ENCODE results near the gene AACS.
A peak's percentile ranks its signal among the peaks of the same experiment; 100 is the strongest.
"Not testable (repeated sequence)": the region's sequence is repeated elsewhere in the genome, so short reads cannot be mapped to it uniquely, and the experiment has no call there.

AACS gene

GRCh38 chr12:125065021-125065918, at the start of gene AACS:
AACS (plus strand) TSS chr12:125065435; CDS start chr12:125065585, 150 bp downstream.
- DNase-seq = peak; percentile 55

DNA sequence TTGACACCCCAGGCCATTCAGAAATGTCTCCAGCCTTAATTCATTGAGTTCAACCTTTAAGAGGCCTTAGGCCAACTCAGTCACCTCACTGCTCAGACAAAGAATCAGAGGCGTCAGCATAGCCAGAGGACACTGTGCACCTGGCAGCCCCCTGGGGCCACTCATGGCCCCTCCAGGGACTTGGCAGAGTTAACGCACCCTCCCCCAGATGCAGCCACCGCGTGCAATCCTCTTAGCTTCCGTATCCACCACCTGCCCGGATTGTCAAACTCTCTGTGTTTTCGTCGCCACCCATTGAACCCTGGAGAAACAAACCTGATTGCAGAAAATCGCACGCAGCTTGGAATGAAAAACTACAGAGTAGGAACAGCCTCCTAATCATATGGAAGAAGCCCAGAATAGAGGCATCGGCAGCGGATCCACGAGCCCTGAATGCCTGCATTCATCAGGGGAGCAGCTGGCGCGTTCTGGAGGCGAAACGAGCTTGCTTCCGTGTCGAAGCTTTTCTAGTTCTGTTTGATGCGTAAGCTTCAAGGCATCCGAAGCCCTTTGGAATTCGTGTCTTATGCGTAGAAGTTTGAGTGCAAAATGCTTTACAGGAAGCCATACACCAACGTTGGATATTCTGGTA, 49.4 kb upstream of the AACS start:
- no peak for DNase-seq

DNA sequence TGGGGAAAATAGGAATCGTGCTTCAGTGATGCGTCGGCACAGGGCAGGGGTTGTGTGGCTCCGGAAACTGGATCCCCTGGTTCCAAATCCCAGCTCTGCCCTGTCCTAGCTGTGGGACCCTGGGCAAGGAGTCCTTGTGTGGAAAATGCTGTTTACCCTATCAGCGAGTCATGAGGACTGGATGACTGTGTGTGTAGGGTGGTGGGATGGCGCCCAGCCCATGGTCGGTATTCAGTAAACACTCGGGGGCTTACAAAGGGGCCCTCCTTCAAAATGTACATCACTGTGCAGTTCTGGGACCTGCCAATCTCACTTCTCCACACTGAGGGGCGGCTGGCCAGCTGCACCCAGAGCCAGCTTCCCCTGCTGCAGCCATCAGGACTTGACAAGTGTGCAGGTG, 47.4 kb upstream of the AACS start:
- DNase-seq = no peak

- no peak for DNase-seq
Measured at GRCh38 chr12:125018356-125018755, 46.9 kb upstream of the AACS start.

DNA sequence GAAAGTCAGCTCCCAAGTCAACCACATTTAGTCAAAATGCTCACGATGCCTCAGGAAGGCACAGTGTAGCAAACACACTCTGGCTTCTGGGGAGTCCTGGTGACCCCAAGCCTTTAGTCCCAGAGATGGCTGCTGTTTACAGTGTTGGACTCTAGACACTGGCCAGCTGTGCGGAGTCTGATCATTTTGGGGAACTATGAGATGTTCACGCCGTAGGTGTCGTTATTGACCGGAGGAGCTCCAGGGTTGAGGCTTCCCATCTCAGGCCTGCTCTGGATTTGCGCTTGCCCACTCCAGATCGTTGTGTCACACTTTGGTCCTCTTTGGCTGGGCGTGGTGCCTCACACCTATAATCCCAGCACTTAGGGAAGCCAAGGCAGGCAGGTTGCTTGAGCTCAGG, 44.1 kb upstream of the AACS start:
- DNase-seq = no peak

- no peak for DNase-seq
Measured at GRCh38 chr12:125021771-125022170, 43.5 kb upstream of the AACS start.

DNA sequence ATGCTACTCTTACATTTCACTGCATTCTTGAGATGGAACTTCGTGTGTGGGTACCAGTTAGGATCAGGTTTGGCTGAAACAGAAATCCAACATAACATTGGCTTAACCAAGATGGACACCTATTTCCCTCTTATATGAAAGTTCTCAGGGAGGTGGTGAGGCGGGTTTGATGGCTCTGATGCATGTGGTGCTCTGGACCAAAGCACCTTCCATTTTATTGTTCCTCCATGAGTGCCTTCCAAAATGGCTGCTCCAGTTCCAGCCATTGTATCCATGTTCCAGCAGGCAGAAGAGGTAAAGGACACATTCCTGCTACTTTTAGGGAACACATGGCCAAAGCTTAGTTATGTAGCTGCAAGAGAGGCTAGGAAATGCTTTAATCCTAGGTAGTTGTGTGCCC, 42.2 kb upstream of the AACS start:
- DNase-seq = no peak

DNA sequence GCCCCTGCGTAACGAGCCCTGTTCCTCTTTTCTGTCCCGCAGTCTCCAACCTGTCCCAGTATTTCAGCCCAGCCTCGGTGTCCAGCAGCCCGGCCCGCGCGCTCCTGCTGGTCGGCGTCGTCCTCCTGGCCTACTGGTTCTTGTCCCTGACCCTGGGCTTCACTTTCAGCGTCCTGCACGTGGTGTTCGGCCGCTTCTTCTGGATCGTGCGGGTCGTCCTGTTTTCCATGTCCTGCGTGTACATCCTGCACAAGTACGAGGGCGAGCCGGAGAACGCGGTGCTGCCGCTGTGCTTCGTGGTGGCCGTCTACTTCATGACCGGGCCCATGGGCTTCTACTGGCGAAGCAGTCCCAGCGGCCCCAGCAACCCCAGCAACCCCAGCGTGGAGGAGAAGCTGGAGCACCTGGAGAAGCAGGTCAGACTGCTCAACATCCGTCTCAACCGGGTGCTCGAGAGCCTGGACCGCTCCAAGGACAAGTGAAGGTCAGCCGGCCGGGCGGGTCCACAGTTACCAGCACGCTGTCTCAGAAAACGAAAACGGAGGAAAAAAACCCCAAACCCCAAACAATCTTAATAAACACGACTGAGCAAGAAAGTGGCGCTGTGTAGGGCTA, 40.2 kb upstream of the AACS start:
- no peak for DNase-seq

GRCh38 chr12:125025606-125026235, 39.5 kb upstream of the AACS start:
- no peak for DNase-seq

DNA sequence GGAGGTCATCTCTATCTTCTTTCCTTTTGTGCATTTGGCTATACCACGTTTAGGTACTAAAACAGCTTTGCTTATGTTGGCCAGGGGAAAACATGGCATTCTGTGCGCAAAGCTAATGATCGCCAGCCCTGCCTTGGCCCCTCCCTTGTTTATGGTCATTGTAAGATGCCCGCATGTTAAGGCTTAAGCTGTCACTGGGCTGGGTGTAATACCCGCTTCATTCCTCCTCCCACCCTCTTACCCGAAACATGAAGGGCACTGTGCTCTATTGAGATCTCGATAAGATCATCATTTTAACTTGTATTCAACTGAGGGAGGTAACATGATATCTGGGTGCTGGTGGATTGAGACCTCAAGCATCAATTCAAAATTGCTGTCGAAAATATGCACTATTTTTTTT, 37.1 kb upstream of the AACS start:
- DNase-seq = no peak

DNA sequence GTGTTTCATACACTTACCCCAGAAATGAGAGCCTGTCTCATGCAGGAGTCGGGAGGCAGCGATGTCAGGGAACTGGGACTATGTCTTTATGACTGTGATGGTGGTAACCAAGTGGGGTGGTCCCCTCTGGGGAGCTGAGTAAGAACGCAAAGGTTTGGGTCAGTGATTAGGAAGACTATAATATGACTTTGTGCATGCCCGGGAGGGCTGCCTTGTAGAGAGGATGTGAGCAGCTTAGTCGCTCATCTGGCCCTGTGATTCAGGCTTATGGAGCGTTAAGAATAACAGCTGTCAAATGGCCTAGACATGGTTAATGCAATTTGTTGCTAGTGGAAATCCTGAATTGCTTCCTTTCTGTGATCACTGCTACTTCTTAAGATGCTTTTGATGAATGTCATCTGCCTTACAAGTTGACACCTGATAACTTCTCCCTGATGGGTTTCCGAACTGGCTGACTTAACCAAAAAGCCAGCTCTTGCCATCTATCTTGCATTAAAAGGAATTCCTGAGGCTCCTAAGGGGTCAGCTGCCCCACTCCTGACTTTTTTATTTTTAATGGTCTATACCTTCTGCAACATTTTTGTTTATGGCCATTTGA, 35.4 kb upstream of the AACS start:
- no peak for DNase-seq

DNA sequence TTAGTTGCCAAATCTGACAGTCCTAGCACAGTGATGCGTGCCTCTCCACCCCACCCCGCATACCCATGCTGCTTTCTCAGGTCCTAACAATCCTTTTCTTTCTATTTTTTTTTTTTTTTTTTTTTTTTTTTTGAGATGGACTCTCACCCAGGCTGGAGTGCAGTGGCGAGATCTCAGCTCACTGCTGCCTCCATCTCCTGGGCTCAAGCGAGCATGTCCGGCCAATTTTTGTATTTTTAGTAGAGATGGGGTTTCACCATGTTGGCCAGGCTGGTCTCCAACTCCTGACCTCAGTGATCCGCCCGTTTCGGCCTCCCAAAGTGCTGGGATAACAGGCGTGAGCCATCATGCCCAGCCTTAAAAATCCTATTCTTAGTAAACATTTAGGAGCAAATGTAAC, 33.8 kb upstream of the AACS start:
- DNase-seq = not testable (repeated sequence)

GRCh38 chr12:125032466-125033152, 32.6 kb upstream of the AACS start:
- DNase-seq = no peak

DNA sequence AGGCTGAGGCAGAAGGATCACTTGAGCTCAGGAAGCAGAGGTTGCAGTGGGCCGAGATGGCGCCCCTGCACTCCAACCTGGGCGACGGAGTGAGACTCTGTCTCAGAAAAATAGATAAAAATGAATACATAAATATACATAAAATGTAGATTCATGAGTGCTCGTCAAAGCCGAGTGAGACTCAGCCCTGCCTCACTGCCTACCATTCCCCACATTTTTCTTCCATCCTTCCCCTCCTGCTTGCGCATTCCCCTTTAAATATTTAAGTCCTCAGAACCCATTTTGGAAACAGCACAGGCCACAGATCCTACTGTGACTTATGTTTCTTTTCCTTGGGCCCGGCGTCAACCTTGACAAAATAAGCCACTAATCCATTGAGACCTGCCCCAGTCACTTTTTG, 31.9 kb upstream of the AACS start:
- DNase-seq = no peak

DNA sequence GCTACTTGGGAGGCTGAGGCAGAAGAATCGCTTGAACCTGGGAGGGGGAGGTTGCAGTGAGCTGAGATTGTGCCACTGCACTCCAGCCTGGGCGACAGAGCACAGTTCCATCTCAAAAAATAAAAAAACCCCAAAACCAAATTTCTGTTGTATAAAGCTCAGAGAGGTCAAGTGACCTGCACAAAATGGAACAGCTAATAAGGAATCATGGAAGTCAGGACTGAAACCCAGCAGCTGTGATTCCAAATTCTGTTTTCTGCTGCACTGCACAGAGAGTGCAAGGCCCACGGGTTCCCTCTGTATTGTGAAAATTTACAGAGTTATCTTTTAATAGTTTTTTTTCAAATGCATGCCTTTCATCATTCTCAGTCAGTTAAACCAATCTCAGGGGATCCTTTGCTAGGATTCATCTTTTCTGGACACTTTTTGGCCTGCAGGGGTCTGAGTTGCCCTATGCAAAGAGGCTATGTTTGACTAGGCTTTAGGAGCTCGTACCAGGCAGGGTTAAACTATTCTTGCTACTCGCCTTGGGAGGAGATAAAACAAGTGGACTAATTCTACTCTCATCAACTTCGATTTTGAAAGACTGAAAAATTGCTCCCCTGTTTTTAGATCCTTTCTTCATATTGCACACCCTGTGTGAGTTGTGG, 26.1 kb upstream of the AACS start:
- no peak for DNase-seq

DNA sequence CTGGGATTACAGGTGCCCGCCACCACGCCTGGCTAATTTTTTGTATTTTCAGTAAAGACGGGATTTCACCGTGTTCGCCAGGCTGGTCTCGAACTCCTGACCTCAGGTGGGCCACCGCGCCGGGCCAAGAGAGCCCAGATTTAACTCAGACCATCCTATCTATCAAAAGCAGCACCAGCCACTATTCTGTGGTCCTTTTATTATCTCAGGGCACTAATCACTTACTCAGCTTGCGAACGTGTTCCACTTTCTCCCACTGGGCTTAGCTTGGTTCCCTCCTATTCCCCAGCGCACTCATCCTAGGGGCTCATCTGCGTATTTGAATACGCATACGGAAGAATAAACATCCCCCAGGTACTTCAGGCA, 16.2 kb upstream of the AACS start:
- DNase-seq = no peak

DNA sequence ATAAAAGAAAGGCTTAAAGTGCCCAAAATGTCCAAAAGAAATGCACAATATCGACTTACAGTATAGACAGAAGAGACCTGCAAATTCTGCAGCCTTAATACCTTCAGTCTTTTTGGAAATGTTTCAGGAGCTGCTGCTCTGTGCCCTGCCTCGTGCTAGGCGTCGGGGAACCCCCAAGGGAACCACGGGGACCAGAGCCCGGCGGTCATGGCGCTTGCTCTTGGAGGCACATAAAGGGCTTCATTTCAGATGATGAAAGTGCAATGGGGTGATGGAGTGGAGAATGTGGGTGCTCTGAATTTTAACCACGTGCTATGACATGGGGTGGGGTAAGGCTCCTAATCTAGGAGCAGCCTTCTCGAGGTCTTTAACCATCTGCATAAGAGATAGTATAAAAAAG, 14.8 kb upstream of the AACS start:
- DNase-seq = no peak

GRCh38 chr12:125050868-125051267, 14.4 kb upstream of the AACS start:
- no peak for DNase-seq

DNA sequence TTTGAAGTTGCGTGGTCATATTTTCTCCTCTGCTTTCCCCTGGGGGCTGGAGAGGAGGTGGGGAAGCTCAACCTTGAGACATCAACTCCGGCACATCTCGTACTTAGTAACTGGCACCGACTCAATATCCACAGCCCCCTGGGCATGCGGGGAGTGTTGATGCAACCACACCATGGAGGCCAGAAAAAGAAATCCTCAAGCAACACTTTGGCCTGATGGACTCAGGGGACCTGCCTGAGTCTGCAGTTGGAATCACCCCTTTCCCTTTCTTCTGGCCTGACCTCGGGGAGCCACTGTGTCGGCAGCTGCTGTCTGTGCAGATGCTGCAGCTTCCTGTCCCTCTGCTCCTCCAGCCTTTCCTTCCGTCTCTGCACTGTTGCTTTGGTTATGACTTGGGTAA, 11.4 kb upstream of the AACS start:
- DNase-seq = no peak

- DNase-seq = no peak
Measured at GRCh38 chr12:125055591-125055990, 9.6 kb upstream of the AACS start.

GRCh38 chr12:125056306-125056705, 8.9 kb upstream of the AACS start:
- DNase-seq = no peak

GRCh38 chr12:125057708-125058107, 7.5 kb upstream of the AACS start:
- no peak for DNase-seq
